ENCODE data around the gene MAPK12. TPM values are rescaled to one million over a fixed set of nuclear protein-coding genes. Genes with fewer than 3 reads are reported as not detected.

MAPK12 gene
- total and polyA plus RNA-seq, 9 of the 15 experiments (the other 6 are each of a cell fraction or from before 2014, with no cell fraction given), result 0.79 to 71.5 (median 32.8) TPM

GRCh38 chr22:50238755-50239154, 22.7 kb downstream of the MAPK12 start (continued):
- TF ChIP-seq ZNF318 (IDR thresholded peaks at IDR 0.05; ENCODE audit: borderline replicate concordance in 1 of 2, low read depth in 1 of 2) (no peak), ZSCAN32 (CRISPR knock-in tag; IDR thresholded peaks at IDR 0.05) (no peak), TARDBP (IDR thresholded peaks at IDR 0.05) (no peak), CC2D1A (IDR thresholded peaks at IDR 0.05) (no peak), ZNF316 (IDR thresholded peaks at IDR 0.05) (no peak), HDAC3 (IDR thresholded peaks at IDR 0.05; ENCODE audit: borderline replicate concordance, partially characterized antibody) (no peak), BCOR (IDR thresholded peaks at IDR 0.05) (no peak)
- TF ChIP-seq, protein P1, sequence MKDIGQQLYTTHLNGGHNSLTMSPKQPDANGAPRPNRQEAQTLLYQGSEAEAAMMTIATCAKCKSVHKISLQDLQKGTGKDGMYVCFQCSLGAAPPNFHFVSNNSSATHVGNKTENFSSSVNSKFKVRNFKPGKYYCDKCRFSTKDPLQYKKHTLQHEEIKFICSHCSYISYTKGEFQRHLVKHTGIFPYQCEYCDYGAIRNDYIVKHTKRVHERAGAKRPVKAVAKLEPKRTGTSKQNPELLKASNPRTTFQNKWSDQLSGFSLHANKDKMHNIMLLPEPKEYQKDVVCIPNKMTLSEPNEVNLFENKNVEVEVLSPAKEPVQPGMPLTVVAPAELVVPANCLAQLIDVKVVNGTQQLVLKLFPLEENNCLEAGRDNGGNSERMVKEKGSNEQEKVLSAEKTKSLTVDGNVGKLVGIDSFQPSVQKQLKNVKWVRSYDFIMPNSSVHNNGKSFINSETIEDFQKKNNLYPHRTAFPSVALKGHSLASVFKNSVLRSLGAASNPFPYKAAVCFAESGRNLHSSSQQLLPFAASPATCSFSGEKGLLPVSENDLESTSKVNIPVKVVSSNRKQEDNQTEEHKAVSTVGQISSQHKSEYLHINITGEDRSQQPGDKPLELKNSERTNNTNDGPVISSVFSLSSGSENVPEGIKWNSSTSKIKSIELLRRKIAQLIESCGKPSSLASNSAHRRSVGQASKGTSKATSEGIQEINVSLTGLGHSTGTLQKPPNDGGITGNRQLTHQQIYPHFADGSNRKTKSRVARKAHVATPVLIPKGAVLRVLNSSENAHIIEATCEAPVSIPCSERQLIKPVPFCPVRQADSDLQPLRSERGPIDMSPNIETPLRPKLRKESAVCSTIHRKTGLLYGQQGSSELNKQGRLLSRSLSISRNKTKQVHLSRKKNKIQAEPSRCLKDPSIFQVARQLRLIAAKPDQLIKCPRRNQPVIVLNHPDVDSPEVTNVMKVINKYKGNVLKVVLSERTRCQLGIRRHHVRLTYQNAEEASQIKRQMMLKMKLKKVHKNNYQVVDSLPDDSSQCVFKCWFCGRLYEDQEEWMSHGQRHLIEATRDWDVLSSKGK (CRISPR knock-in tag; IDR thresholded peaks at IDR 0.05), result no peak
- TF ChIP-seq, protein P2, sequence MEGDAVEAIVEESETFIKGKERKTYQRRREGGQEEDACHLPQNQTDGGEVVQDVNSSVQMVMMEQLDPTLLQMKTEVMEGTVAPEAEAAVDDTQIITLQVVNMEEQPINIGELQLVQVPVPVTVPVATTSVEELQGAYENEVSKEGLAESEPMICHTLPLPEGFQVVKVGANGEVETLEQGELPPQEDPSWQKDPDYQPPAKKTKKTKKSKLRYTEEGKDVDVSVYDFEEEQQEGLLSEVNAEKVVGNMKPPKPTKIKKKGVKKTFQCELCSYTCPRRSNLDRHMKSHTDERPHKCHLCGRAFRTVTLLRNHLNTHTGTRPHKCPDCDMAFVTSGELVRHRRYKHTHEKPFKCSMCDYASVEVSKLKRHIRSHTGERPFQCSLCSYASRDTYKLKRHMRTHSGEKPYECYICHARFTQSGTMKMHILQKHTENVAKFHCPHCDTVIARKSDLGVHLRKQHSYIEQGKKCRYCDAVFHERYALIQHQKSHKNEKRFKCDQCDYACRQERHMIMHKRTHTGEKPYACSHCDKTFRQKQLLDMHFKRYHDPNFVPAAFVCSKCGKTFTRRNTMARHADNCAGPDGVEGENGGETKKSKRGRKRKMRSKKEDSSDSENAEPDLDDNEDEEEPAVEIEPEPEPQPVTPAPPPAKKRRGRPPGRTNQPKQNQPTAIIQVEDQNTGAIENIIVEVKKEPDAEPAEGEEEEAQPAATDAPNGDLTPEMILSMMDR (IDR thresholded peaks at IDR 0.05 in 2 of 3, conservative IDR thresholded peaks at IDR 0.05 in 1 of 3; ENCODE audit: insufficient read depth in 2 of 3, low read depth in 1 of 3, low read length in 3 of 3), result no peak
- TF ChIP-seq, protein P3, sequence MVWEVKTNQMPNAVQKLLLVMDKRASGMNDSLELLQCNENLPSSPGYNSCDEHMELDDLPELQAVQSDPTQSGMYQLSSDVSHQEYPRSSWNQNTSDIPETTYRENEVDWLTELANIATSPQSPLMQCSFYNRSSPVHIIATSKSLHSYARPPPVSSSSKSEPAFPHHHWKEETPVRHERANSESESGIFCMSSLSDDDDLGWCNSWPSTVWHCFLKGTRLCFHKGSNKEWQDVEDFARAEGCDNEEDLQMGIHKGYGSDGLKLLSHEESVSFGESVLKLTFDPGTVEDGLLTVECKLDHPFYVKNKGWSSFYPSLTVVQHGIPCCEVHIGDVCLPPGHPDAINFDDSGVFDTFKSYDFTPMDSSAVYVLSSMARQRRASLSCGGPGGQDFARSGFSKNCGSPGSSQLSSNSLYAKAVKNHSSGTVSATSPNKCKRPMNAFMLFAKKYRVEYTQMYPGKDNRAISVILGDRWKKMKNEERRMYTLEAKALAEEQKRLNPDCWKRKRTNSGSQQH (CRISPR knock-in tag; IDR thresholded peaks at IDR 0.05), result no peak
